PC-3 (cell line): Measurements from ENCODE around the gene DAB1. TPM values are rescaled to one million over a fixed set of nuclear protein-coding genes. Genes with fewer than 3 reads are reported as not detected.

Experiments used
- ATAC-seq: fragments of 200-7000 bp; cut with Tn5 transposase; 2 replicates; pipeline ENCODE4 v1.9.1; 2020; ENCODE audit warnings: mild to moderate bottlenecking, moderate library complexity
- BruUV-seq: library from RNA; stranded (reverse); fragments of 400-500 nt; replicated peaks from 2 replicates; lab custom pipeline; 2021; lab: Mats Ljungman, UMichigan
- CTCF ChIA-PET: fragments of 300-600 bp; sonication (Branson Sonifier 250); formaldehyde crosslinking; loops from one replicate; lab custom pipeline; 2022; ENCODE audit warnings: antibody characterized with exemption; lab: Charles Lee
- POLR2A ChIA-PET: fragments of 300-600 bp; sonication (Branson Sonifier 250); formaldehyde crosslinking; loops from one replicate; lab custom pipeline; 2022; ENCODE audit warnings: antibody characterized with exemption; ENCODE audit not compliant: unreplicated experiment; lab: Charles Lee
- DNase-seq: peaks from one replicate; pipeline ENCODE4 v3.0.0-alpha.2; 2015
- H2AFZ ChIP-seq: fragments of 300-600 bp; sonication (generic); 2 replicates; pipeline ENCODE4 v1.6.0; 2016; ENCODE audit warnings: antibody characterized with exemption, low read length
- H3F3A ChIP-seq: fragments of 300-600 bp; sonication (generic); one replicate; pipeline ENCODE4 v1.6.0; 2017; ENCODE audit warnings: antibody characterized with exemption, low read length, control low read depth, mild to moderate bottlenecking; ENCODE audit not compliant: unreplicated experiment
- H3K27ac ChIP-seq: fragments of 300-600 bp; sonication (generic); 2 replicates; pipeline ENCODE4 v1.5.1; 2016; ENCODE audit warnings: mild to moderate bottlenecking, low read length
- H3K27me3 ChIP-seq: fragments of 300-600 bp; sonication (generic); 2 replicates; pipeline ENCODE4 v1.6.1; 2016; ENCODE audit warnings: low read length, mixed read lengths
- H3K36me3 ChIP-seq: fragments of 300-600 bp; sonication (generic); 2 replicates; pipeline ENCODE4 v1.6.1; 2016; ENCODE audit warnings: low read depth, mixed run types, low read length, mixed read lengths
- H3K4me1 ChIP-seq: fragments of 300-600 bp; sonication (generic); 2 replicates; pipeline ENCODE4 v1.5.1; 2016; ENCODE audit warnings: low read length; ENCODE audit not compliant: insufficient read depth
- H3K4me2 ChIP-seq: fragments of 300-600 bp; sonication (generic); 2 replicates; pipeline ENCODE4 v1.6.0; 2016; ENCODE audit warnings: low read length
- H3K4me3 ChIP-seq: fragments of 300-600 bp; sonication (generic); 2 replicates; pipeline ENCODE4 v1.5.1; 2016; ENCODE audit warnings: mild to moderate bottlenecking, low read length, mixed read lengths
- H3K79me2 ChIP-seq: fragments of 300-600 bp; sonication (generic); 2 replicates; pipeline ENCODE4 v1.6.1; 2017; ENCODE audit warnings: low read length, mixed read lengths
- H3K9ac ChIP-seq: fragments of 300-600 bp; sonication (generic); 2 replicates; pipeline ENCODE4 v1.6.0; 2016; ENCODE audit warnings: mild to moderate bottlenecking, low read length
- H3K9me2 ChIP-seq: fragments of 300-600 bp; sonication (generic); replicated peaks from 2 replicates; pipeline ENCODE4 v1.6.1; 2016; ENCODE audit warnings: mixed run types, low read length, mixed read lengths
- H3K9me3 ChIP-seq: fragments of 300-600 bp; sonication (generic); 2 replicates; pipeline ENCODE4 v1.6.1; 2016; ENCODE audit warnings: low read length, mixed read lengths
- H4K20me1 ChIP-seq: fragments of 300-600 bp; sonication (generic); 2 replicates; pipeline ENCODE4 v1.6.1; 2016; ENCODE audit warnings: low read length, mixed read lengths
- CTCF ChIP-seq: fragments of 300-600 bp; sonication (generic); conservative IDR thresholded peaks from 2 replicates; pipeline ENCODE4 v1.5.1; 2017; ENCODE audit warnings: antibody characterized with exemption, low read depth, mild to moderate bottlenecking, low read length
- EZH2 ChIP-seq: fragments of 300-600 bp; sonication (generic); IDR thresholded peaks from one replicate; pipeline ENCODE4 v1.6.1; 2017; ENCODE audit warnings: antibody characterized with exemption, mild to moderate bottlenecking, low read length; ENCODE audit not compliant: unreplicated experiment
- EZH2phosphoT487 ChIP-seq: fragments of 300-600 bp; sonication (generic); IDR thresholded peaks from 2 replicates; pipeline ENCODE4 v1.6.1; 2018; ENCODE audit warnings: mild to moderate bottlenecking, antibody characterized with exemption, low read length, borderline replicate concordance
- intact Hi-C: fragments of 100-400 bp; cut with micrococcal nuclease; formaldehyde crosslinking; loops from 2 replicates; pipeline ENCODE4 v1.9.0; 2023
- total RNA-seq: library from RNA; depleted of rRNA; stranded (reverse); fragments of >200 nt; gene quantifications from 2 replicates; pipeline ENCODE4 v1.2.3, GENCODE V29; 2014

DAB1 gene
- total RNA-seq, 1 experiment from 2014 or later: not detected

GRCh38 chr1:57157818-57158603, 265.8 kb downstream of the DAB1 start:
- H3F3A ChIP-seq: no peaks in the 10 kb centered on the region
- no peak overlapping the region for H3K27ac ChIP-seq
- no peak overlapping the region for H2AFZ ChIP-seq
- TF ChIP-seq CTCF (no peak), EZH2phosphoT487 (no peak), EZH2 (no peak)
- H3K9ac ChIP-seq: no peak overlapping the region
- no peaks in the 10 kb centered on the region for H3K4me1 ChIP-seq
- H3K4me2 ChIP-seq: no peak overlapping the region
- POLR2A ChIA-PET: no interaction called here
- CTCF ChIA-PET: no interaction called here
- no peaks in the 10 kb centered on the region for H4K20me1 ChIP-seq
- H3K79me2 ChIP-seq: no peaks in the 10 kb centered on the region
- no peak for DNase-seq
- H3K36me3 ChIP-seq: no peaks in the 10 kb centered on the region
- no peaks in the 10 kb centered on the region for H3K9me2 ChIP-seq
- intact Hi-C loops: no loop called here
- no peak overlapping the region for H3K4me3 ChIP-seq
- H3K27me3 ChIP-seq: peaks cover 29% of the 10 kb centered on the region
- no peak for ATAC-seq
- no peaks in the 10 kb centered on the region for H3K9me3 ChIP-seq
- BruUV-seq: no TSS peak

- no peak for ATAC-seq
Observed at GRCh38 chr1:57156907-57157306, 267.0 kb downstream of the DAB1 start.

More at GRCh38 chr1:57156907-57157306, 267.0 kb downstream of the DAB1 start:
- H3K4me1 ChIP-seq: no peaks in the 10 kb centered on the region
- peaks cover 28% of the 10 kb centered on the region for H3K27me3 ChIP-seq
- DNase-seq: no peak
- TF ChIP-seq EZH2: no peak
- TF ChIP-seq EZH2phosphoT487: no peak
- TF ChIP-seq CTCF: no peak
- H3K9me3 ChIP-seq: no peaks in the 10 kb centered on the region
- H3K79me2 ChIP-seq: no peaks in the 10 kb centered on the region
- H3K9ac ChIP-seq: no peak overlapping the region
- no TSS peak for BruUV-seq
- H3K9me2 ChIP-seq: no peaks in the 10 kb centered on the region
- no peak overlapping the region for H3K4me3 ChIP-seq
- H3F3A ChIP-seq: no peaks in the 10 kb centered on the region
- ChIA-PET POLR2A (no interaction called here), CTCF (no interaction called here)
- H2AFZ ChIP-seq: no peak overlapping the region
- no peaks in the 10 kb centered on the region for H3K36me3 ChIP-seq
- no peak overlapping the region for H3K27ac ChIP-seq
- H4K20me1 ChIP-seq: no peaks in the 10 kb centered on the region
- intact Hi-C loops: no loop called here
- H3K4me2 ChIP-seq: no peak overlapping the region
